Measurements from ENCODE around the gene PLXNA4.

DNA sequence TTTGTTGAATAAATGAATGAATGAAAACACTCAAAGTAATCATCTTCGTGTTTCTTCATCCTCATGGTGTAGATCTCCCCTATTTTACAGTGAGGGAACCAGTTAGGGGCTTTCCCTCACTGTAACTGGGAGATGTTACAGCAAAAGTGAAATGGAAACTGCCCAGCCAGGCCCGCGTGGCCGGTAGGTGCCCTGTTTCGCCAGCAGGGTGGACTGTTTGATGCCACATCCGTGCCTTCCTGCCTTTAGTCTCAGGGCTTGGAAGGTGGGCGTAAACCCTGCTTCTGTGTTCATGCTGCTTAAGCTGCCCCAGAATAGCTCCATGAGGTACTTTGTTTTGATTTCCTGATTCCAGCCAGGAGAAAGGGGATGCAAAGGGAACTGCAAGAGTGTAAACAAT lies 268.8 kb downstream of the PLXNA4 start:
- TF ChIP-seq, protein P1, sequence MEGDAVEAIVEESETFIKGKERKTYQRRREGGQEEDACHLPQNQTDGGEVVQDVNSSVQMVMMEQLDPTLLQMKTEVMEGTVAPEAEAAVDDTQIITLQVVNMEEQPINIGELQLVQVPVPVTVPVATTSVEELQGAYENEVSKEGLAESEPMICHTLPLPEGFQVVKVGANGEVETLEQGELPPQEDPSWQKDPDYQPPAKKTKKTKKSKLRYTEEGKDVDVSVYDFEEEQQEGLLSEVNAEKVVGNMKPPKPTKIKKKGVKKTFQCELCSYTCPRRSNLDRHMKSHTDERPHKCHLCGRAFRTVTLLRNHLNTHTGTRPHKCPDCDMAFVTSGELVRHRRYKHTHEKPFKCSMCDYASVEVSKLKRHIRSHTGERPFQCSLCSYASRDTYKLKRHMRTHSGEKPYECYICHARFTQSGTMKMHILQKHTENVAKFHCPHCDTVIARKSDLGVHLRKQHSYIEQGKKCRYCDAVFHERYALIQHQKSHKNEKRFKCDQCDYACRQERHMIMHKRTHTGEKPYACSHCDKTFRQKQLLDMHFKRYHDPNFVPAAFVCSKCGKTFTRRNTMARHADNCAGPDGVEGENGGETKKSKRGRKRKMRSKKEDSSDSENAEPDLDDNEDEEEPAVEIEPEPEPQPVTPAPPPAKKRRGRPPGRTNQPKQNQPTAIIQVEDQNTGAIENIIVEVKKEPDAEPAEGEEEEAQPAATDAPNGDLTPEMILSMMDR (IDR thresholded peaks at IDR 0.05; ENCODE audit: low read depth, low read length): no peak
- no peak for TF ChIP-seq EZH2phosphoT487 (IDR thresholded peaks at IDR 0.05; ENCODE audit: low read depth)
